PC-9 (cell line): ENCODE data around the gene CKMT1A.
"Not testable (repeated sequence)": the region's sequence is repeated elsewhere in the genome, so short reads cannot be mapped to it uniquely, and the experiment has no call there.

Experiments
- CTCF ChIP-seq: fragments of 200-600 bp; sonication (generic); conservative IDR thresholded peaks from 2 replicates; pipeline ENCODE4 v1.6.1; 2017; ENCODE audit warnings: mixed run types, antibody characterized with exemption, mild to moderate bottlenecking, moderate library complexity
- EZH2 ChIP-seq: fragments of 200-600 bp; sonication (generic); IDR thresholded peaks from 2 replicates; pipeline ENCODE4 v1.8.0; 2017; ENCODE audit warnings: antibody characterized with exemption, low read depth

DNA sequence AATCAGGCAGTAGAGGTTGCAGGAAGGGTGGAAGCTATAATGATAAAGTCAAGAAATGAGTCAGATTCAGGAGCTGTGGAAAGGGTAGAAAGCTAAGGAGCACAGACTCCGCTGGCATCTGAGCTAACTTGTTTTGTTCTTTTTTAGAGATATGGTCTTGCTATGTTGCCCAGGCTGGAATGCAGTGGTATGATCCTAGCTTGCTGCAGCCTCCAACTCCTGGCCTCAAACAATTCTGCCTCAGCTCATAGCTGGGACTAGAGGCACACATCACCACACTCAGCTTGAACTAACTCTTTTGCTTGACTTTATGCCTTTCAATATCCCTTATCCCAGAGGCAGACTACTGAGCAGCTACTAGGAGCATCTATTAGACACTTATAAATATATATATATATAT lies 32.6 kb downstream of the CKMT1A start:
- TF ChIP-seq CTCF, EZH2: not testable (repeated sequence)
